ENCODE results near the gene CAMTA1.

Gene CAMTA1

GRCh38 chr1:6852136-6852890 is 67.1 kb downstream of the CAMTA1 start:
- DNase-seq: no peak

GRCh38 chr1:6854166-6854565 is 68.9 kb downstream of the CAMTA1 start:
- DNase-seq: no peak

- DNase-seq: no peak
Measured at GRCh38 chr1:6857831-6858230, 72.6 kb downstream of the CAMTA1 start.

GRCh38 chr1:6858596-6858995 is 73.3 kb downstream of the CAMTA1 start:
- no peak for DNase-seq

- no peak for DNase-seq
Measured at GRCh38 chr1:6859415-6860343, 74.4 kb downstream of the CAMTA1 start.

- no peak for DNase-seq
Measured at GRCh38 chr1:6860401-6860800, 75.1 kb downstream of the CAMTA1 start.

- no peak for DNase-seq
Measured at GRCh38 chr1:6861075-6861724, 75.9 kb downstream of the CAMTA1 start.

- no peak for DNase-seq
Measured at GRCh38 chr1:6862906-6863305, 77.7 kb downstream of the CAMTA1 start.

- DNase-seq: no peak
Measured at GRCh38 chr1:6864166-6864565, 78.9 kb downstream of the CAMTA1 start.

GRCh38 chr1:6866825-6867224 is 81.6 kb downstream of the CAMTA1 start:
- no peak for DNase-seq

- no peak for DNase-seq
Measured at GRCh38 chr1:6867321-6867720, 82.1 kb downstream of the CAMTA1 start.

GRCh38 chr1:6867729-6868659 is 82.7 kb downstream of the CAMTA1 start:
- no peak for DNase-seq

- DNase-seq: no peak
Measured at GRCh38 chr1:6868660-6869380, 83.6 kb downstream of the CAMTA1 start.

- no peak for DNase-seq
Measured at GRCh38 chr1:6869545-6869944, 84.3 kb downstream of the CAMTA1 start.

GRCh38 chr1:6870086-6870485 is 84.8 kb downstream of the CAMTA1 start:
- no peak for DNase-seq

- DNase-seq: no peak
Measured at GRCh38 chr1:6870571-6870970, 85.3 kb downstream of the CAMTA1 start.

- DNase-seq: no peak
Measured at GRCh38 chr1:6871300-6871972, 86.2 kb downstream of the CAMTA1 start.

GRCh38 chr1:6872573-6873261 is 87.5 kb downstream of the CAMTA1 start:
- DNase-seq: no peak

GRCh38 chr1:6873298-6874015 is 88.2 kb downstream of the CAMTA1 start:
- no peak for DNase-seq

GRCh38 chr1:6874298-6874697 is 89.0 kb downstream of the CAMTA1 start:
- no peak for DNase-seq
